NCI-H2227 treated with DMSO at 0.1 percent for 48 hours (cell line): ENCODE measurements around the gene PEPD.

Experiments used
- DNase-seq: peaks from one replicate; lab custom pipeline; 2025; lab: John Stamatoyannopoulos, UW

PEPD gene

DNA sequence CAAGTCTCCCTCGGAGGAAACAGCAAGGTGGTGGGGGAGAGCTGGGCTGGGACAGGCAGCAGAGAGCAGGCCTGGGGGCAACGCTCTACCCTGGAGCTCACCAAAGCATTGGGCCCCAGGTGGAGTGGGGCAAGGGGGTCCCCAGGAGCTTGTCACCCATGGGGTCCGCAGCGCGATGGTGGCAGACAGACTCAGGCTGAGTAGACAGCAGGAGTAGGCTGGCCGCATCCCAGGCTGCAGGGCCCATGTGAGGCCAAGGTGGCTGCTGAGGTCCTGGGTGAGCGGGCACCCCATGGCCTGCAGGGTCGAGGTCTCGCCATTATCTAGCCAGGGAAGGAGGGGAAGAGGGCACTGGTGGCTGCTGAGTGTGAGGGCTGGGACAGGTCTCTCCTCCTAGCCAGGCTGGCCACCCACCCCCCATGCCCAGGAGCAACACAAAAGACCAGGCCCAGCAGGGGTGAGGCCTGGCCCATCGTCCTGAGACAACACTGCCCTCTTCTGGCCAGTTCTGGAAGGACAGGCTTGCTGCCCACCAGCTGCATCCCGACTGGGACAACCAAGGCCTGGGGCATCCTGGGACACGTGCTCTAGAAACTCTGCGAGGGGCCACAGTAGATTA lies 115.0 kb downstream of the PEPD start:
- DNase-seq = peak; percentile 93

DNA sequence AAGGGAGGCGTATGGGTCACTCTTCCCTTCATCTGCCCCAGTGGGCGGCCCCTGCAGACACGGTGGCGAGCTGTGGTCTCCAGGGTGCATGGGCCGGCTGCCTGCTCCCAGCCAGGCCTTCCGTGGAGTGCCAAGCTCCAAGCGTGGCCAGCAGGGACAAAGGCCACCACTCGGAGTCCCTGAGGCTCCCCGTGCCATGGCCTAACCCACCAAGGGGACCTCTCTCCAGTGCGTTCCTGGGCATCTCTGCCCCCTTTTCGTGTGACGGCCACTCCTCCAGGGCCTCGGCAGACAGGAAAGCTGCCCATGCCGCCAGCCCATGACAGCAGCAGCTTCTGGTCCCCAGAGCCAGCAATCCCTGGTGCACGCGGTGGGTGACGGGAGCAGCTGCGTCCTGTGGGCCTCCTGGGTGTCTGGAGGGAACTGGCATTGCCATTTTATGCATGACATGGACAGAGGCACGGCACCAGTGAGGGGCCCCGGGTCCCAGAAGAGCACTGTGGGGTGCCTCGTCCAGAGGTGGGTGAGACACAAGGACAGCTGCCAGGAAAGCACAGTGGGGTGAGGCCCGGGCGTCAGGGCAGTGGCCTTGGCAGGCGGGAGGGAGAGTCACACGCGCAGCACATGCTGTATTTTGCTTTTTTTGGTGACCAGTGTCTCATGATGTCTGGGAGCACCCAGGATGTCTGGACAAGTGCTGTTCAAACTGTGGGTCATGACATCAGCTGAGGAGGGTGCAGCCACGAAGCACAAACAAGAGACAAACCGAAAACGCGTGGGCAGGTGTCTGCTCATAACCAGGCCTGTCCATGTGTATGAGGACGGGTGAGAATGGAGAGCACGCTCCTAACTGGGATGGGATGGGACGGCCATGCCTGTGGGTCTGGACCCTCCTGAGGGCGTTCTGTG lies 115.8 kb downstream of the PEPD start:
- no peak for DNase-seq

DNA sequence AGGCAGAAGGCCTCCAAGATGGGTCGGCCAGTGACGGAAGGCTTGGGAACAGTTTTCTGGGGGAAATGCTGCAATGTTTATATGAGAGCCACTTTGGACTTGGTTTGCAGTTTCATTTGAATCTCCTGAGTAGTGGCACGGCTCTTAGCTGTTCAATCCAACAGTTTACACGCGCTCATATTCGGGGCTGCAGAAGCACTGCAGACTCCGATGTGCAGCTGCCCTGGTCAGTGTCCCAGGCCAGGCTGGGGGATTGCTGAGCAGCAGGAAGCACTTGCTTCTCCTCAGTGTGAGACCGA lies 116.4 kb downstream of the PEPD start:
- DNase-seq = no peak

DNA sequence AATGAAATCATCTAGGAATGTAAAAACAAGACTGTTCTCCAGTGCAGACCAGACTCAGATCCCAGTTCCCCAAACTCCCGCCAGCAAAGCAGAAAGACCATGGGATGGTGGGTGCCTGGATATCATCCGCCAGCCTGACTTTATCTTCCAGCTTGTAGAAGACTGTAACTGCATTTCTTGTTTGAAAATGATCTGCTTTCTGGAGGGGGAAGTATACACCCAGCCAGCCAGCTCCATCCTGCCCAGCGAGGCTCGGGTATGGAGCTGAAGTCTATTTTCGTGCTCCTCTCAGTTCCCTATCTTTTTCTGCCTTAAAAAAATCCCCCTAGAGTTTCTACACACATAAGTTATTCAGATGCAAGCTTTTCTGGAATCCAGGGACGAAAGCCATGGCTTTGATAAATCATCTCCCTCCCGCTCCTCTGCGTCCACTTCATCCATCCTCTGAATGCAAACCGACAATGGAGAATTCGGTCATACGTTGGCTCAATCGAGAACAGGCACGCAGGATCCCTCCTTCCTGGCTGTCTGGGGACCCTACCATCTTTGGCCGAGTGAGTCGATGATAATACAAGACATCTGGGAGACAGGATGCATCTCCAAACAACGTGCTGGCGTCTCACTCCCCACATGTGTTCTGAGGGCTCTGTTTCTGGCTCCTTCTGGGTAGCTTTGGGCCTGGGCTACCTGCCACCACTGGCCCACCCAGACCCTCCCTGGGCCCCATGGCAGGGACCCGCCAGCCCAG lies 116.9 kb downstream of the PEPD start:
- no peak for DNase-seq

DNA sequence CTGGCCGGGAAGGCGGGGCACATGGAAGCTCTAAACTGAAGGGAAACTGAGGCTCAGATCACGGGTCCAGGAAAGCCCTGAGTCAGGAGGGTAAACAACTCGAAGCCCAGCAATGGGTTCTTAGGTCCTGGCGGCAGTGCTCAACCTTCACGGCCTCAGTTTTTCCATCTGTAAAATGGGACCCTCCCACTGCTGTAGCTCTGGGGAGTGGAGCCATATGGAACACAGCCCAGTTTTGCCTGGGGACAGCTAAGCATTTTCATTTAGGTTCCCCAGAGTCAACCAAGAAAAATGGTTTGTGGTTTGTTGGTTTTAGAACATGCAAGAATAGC lies 117.7 kb downstream of the PEPD start:
- DNase-seq = no peak

DNA sequence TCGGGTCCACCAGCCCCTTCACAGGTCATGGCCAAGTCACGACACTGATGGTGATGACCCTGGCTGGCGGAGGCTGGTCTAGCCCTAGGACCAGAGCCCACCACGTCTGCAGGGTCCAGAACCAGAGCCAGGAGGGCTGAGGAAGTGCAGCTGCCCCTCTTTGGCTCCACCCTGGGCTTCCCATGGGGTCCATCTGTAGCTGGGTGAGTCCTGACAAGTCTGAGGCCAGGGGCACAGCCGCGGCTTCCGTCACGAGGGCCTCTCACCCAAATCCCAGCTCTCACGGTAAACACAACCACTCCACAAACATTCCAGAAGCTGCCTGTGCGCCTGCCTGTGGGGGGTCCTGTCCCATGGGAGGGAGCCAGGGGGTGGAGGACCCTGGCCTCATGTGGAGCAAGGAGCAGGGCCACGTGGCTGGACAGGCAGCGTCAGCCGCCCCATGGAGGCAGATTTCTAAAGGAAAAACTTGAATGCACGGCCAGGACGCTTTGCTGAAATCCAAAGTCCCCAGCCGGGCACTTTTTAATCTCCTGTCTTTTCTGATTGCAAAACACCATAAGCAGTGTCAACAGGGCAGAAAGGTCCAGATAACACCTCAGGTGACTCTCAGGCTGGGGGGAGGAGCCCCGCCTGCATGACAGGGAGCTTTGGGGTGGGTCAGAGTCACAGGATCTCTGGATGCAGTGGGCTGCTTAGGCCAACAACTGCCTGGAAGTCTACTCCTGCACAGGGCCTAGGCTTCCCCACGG lies 118.2 kb downstream of the PEPD start:
- DNase-seq = no peak

DNA sequence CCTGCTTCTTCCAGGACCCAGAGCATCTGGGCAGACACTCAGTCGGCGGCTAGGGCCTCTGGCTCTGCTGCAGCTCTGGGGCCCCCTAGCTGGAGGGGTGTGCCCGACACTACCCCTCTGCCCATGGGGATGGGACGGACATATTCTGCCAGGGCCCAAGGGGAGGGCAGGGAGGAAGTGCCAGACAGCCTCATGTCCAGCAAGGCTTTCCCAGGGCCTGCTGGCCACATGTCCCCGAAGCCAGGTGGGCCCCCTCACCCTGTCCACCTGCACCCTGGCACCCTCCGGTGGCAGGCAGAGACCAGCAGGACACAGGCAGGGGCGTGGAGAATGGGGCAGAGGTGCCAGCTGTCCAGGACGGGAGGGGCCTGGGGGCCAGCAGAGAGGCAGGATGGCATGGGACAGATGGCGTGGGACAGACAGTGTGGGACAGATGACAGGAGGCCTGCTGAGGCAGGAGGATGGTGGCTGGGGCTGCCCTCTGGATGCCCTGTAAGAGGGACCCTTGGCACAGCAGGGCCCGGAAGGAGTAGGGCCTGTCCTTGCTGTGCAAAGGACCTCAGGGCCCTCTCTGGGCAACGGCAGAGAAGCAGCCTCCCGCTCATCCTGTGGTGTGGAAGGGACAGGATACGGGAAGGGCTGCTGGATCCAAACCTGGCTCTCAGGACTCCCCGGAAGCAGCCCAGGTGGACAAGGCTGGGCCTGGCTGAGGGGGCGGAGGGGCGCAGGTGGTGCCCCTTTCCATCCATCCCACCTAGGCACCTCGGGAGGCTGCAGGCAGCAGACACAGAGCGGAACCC lies 119.0 kb downstream of the PEPD start:
- DNase-seq = no peak

DNA sequence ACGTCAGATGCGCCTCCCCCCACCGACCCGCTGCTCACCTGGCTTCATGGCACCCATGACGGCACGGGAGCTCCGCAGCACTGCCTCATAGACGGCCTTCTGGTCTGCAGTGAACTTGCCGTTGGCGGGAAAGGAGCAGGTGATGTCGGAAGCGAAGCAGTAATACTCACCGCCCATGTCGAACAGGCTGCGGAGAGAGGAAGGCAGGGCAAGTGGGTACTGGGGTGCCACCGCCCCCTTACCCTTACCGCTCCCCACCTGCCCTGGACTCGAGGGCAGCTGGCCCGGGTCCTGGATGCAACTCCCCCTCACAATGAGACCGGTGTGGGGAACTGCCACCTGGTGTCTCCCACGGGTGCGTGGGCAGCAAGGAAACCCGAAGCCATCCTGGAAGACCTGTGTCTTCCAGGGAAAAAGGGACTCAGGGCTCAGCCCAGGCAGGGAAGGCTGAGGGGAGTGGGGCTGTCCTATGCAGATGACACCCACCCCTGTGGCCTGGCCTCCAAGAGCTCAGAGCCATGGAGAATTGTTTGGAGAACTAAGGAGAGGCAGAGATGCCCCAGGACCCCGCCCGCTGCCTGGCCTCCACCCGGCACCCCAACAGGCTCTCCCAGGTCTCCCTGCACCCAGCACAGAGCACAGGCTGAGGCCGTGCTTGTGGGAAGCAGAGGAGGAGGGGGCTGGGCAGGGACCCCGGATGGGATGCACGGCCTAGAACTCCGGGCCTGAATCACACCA lies 119.7 kb downstream of the PEPD start:
- DNase-seq = no peak

DNA sequence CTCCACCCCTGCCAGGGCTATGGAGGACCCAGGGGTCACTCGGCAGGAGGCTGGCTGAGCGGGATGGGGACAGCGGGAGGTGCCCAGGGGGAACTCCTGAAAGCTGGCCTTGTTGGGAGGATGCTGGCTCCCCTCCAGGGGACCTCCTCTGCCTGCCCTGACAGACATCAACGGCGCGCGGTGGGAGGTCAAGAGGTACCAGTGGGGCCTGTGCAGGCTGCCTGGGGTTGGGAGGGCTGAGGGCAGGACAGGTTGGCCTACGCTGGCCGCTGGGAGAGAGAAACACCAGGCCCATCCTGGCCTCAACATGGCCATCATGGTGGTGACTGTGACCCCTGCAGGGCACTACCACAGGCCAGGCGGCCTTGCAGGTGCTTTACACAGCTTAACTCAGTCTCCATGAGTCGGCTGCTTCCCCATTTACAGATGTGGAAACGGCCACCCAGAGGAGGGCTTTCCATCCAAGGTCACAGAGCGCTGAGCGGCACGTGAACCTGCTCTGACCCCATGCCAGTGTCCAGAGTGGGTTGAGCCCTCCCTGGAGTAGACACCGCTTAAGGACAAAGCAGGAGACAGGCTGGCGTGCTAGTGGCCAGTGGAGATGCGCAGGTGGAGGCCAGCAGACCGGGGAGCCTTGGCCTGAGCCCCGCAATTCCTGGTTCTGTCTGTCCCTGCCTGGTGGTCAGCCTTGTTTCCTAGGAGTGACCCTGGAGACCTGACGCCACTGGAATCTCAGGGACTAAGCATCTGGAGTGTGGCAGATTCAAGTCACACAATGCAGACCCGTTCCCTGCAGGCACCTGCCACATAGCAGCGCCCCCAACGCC lies 120.5 kb downstream of the PEPD start:
- DNase-seq = no peak

DNA sequence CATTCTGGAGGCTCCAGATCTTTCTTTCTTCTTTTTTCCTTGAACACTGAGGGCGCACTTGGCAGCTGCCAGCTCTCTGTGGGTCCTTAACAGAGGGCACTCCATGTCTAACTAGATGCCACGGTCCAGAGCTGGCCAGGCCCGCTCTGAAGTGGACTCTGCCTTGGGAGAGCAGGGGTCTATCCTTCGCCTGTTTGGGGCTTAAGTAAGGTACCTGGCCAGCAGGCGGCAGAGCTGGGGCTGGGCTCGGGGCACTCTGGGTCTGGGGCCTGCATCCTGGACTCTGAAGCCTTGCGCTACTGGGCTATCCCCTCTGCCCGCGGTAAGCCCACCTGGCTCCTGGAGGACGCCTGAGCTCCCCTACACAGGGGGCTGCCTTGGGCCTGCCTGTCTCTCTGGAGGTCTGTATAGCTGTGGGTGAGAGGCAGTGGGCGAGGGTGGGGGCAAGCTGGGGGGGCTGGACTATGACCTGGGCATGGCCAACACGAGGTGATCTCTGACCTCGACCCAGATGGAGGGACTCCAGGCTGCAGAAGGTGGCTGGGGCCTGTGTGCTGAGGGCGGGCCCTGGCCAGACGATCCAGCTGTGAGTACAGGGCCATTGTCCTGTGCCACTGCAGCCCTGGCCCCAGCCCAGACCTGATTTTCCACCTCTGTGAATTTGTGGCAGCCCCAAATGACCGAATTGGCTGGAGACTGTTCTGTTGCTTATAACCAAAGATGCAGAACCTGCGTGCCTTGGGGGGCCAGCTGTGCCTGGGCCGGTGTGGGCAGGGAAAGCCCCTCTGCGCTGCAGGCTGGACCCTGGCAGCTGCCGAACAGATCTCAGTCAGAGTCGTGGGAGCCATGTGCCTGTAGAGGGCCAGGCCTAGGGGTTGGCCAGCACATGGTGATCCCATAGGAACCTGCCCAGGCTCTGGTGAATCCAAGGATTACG lies 121.6 kb downstream of the PEPD start:
- no peak for DNase-seq

DNA sequence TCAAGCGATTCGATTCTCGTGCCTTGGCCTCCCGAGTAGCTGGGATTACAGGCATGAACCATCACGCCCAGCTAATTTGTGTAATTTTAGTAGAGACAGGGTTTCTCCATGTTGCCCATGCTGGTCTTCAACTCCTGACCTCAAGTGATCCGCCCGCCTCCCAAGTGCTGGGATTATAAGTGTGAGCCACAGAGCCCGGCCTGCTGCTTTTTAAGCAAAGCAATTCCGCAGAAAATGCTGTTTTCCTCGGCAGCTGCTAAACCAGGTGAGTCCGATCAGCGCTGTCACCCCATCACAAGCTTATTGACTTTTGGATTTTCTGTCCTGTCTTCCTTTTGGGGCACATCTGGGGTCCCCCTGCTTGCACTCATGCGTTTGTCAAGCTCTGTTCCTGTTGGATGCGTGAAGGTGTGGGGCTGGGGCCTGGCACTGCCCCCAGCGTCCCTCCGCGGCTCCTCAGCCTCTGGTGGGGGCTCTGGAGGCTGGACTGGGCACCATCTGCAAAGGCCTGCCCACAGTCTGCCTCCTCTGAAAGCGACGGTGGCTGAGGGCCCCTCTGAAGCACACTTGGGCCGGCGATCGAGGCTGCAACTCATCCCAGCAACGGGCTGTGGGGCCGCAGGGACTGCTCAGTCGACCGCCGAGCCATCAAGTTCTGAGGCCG lies 122.4 kb downstream of the PEPD start:
- no peak for DNase-seq

DNA sequence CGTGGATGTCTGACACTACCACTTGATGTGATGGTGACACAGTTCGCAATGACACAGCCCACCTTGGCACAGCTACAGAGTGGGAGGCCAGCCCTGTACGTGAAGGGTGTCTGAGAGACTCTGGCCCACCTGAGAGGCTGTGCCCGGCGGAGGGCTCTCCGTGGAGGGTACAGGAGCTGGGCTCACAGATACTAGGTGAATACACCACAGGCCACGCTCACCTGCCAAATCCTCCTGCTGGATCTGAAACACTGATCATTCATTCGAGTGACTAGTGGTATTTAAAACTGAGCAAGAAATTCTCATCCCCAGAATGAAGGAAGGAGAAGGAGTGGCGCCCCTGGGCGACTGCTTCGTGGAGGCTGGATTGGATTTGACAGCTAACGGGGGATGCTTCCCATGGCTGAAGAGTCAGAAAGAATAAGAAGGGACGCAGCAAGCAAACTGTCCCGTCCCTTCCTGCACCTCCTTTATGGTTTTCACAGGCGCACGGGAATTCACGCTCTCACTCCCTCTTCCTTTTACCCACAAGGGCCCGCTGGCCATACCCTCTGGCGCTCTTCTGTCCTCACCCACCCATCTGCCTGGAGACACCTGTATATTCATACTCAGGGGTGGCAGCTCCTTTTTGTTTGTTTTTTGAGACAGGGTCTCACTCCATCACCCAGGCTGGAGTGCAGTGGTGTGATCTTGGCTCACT lies 123.1 kb downstream of the PEPD start:
- DNase-seq = no peak

DNA sequence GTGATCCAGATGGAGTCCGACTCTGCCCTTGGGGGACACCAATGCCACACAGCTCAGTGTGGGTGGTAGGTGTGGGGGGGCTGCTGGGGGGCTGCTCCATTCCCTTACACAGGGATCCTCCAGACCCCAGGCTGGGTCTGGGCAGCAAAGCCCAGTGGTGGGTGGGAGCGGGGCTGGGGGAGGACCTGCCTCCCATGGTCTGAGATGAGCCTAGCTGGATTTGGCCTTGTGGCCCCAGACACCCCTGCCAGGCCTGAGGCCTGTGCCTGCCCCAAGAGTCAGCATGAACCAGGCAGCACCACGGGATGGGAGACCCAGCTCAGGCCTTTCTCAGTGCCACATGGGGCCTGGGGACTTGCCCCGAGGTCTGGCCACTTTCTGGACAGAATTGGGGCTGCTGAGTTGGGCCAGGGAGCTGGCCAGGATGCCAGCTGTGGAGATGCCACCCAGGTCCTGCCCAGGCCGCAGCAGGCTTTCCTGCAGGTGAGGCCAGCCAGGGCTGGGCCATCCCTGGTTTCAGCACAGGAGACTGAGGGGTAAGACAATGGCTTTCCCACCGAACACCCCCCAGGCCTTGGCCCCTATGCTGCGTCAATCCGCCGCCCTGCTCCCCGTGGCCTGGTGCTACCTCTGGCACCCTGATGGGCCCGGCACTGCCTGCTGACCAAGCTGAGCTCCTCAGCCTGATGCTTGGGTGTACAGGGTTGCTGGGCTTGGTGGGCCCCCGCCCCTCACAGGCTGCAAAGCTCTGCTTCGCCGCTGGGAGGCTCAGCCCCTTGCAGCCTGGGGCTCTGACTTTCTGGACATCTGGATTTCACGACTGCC lies 123.8 kb downstream of the PEPD start:
- DNase-seq = no peak

DNA sequence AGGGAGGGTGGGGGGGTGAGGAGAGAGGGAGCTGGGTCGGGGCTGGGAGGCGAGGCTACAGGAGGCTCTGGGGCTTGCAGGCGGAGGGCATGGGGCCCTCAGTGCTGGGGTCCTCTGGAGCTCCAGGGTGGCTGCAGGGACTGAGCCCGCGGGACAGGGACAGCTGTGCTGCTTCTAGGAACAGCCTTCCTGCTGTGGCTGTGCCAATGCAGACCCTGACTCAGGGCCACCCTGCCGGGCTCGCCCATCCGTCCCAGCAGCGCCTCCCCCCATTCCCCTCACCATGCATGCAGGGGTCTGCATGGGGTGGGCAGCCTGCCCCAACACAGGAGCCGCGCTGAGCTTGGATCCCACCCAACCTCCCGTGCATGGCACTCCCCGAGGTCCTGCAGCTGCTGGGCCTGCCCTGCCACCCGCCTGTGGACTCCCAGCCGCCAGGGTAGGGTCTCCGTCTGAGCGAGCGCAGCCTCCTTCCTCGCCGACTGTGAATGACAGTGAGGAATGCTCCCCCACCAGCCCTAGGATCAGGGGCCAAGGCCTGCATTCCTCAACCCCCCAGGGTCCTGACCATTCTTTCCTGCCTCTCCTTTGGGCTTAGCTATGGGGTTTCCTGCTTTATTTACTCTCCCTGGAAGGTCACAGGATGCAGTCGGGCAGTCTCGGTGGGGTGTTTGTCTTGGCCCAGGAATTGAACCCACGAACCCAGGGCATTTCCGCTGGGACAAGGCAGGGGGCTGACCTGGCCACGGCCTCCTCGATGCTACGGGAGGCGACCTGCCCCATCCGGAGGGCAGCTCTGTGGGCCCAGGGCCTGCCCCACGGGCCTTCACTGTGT lies 124.7 kb downstream of the PEPD start:
- DNase-seq = no peak

DNA sequence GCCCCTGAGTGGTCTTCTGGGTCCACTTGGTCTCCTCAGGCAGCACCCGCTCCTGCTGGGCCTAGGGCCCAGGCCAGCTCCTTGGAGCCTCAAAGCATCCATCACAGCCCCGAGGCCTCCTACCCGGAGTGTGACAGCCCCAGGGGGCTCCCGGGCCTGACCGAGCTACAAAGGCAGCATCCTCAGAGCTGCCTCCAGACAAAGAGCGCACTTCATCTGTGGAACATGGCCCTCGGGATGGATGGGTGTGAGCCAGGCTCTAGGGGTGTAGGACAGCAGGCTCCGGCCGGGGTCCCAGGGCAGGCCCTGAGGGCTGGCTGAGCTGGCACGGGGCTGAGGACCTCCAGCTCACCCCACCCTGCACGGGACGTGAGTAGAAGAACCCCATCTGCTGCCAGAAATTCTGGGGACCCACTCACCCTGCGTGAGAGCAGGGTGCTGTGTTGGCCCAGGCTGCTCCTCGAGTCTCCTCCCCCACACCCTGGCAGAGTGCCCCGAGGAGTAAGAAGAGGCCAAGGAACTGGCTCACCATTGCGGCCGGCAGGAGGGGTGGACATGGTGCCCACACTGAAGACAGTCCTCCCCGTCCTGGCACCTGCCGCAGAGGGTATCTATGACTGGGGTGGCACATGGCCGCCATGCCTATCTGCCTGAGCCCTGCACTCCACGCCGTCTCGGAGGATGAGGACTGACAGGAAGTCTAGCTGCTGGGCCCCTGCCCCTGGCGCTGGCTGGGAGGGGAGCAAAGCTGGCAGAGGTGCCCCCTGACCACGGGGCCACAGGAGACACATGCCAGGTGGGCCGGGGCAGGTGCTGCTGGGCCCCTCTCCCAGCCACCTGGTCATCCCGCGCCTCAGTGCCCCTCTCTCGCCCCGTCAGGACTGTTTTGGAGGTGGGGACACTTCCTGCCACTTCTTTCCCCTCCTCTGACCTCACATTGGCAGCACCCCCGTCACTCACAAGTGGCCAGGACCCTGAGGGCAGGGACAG lies 125.7 kb downstream of the PEPD start:
- no peak for DNase-seq
